ENCODE results near the gene PPIL1. TPM values are rescaled to one million over a fixed set of nuclear protein-coding genes. Genes with fewer than 3 reads are reported as not detected.

Gene PPIL1
- total and polyA plus RNA-seq, 4 donors, result 15.8 to 23.9 (median 20.3) TPM

- Histone ChIP-seq H3K9me3 (ENCODE audit: control insufficient read depth in 4 of 4, low read length in 3 of 4) (no peaks in the 10 kb centered on the region), H3K27ac (ENCODE audit: low read depth in 1 of 2, low read length in 2 of 2) (no peak overlapping the region), H3K9ac (ENCODE audit: low read depth in 1 of 2, low read length in 2 of 2) (no peak overlapping the region), H3K4me3 (ENCODE audit: low read depth in 1 of 3, low read length in 3 of 3) (no peak overlapping the region), H3K36me3 (ENCODE audit: control insufficient read depth in 4 of 4, insufficient read depth in 3 of 4, low read depth in 1 of 4, low read length in 3 of 4) (no peaks in the 10 kb centered on the region), H3K27me3 (ENCODE audit: control insufficient read depth in 4 of 4, insufficient read depth in 4 of 4, low read length in 3 of 4) (no peaks in the 10 kb centered on the region), H3K4me1 (ENCODE audit: control insufficient read depth in 4 of 4, insufficient read depth in 4 of 4, low read length in 3 of 4) (no peaks in the 10 kb centered on the region)
- TF ChIP-seq MAX (IDR thresholded peaks at IDR 0.05) (no peak), ATF3 (IDR thresholded peaks at IDR 0.05) (no peak), JUND (IDR thresholded peaks at IDR 0.05) (no peak)
- WGBS, result 82% methylated on average over 7 of the region's 7 CpGs
- DNase-seq (ENCODE audit: low spot score), result no peak
Observed at GRCh38 chr6:36815962-36816735, 58.5 kb downstream of the PPIL1 start.

- Histone ChIP-seq H3K36me3 (ENCODE audit: control insufficient read depth in 4 of 4, insufficient read depth in 3 of 4, low read depth in 1 of 4, low read length in 3 of 4) (no peaks in the 10 kb centered on the region), H3K9me3 (ENCODE audit: control insufficient read depth in 4 of 4, low read length in 3 of 4) (no peaks in the 10 kb centered on the region), H3K4me1 (ENCODE audit: control insufficient read depth in 4 of 4, insufficient read depth in 4 of 4, low read length in 3 of 4) (no peaks in the 10 kb centered on the region), H3K27ac (ENCODE audit: low read depth in 1 of 2, low read length in 2 of 2) (no peak overlapping the region), H3K9ac (ENCODE audit: low read depth in 1 of 2, low read length in 2 of 2) (no peak overlapping the region), H3K4me3 (ENCODE audit: low read depth in 1 of 3, low read length in 3 of 3) (no peak overlapping the region), H3K27me3 (ENCODE audit: control insufficient read depth in 4 of 4, insufficient read depth in 4 of 4, low read length in 3 of 4) (no peaks in the 10 kb centered on the region)
- TF ChIP-seq TAF1 (conservative IDR thresholded peaks at IDR 0.05) (no peak), HNF4A (conservative IDR thresholded peaks at IDR 0.05) (no peak)
- 89% methylated on average over 7 of the region's 7 CpGs for WGBS
- DNase-seq (ENCODE audit: low spot score), result no peak
Observed at GRCh38 chr6:36814249-36814648, 60.4 kb downstream of the PPIL1 start.

- no peaks in the 10 kb centered on the region for H3K9me3 ChIP-seq (ENCODE audit: control insufficient read depth in 4 of 4, low read length in 3 of 4)
- 91% methylated on average over 3 of the region's 3 CpGs for WGBS
- DNase-seq (ENCODE audit: low spot score), result no peak
Observed at GRCh38 chr6:36813526-36813925, 61.1 kb downstream of the PPIL1 start.

More at GRCh38 chr6:36813526-36813925, 61.1 kb downstream of the PPIL1 start:
- H3K4me3 ChIP-seq (ENCODE audit: low read depth in 1 of 3, low read length in 3 of 3), result no peak overlapping the region
- H3K4me1 ChIP-seq (ENCODE audit: control insufficient read depth in 4 of 4, insufficient read depth in 4 of 4, low read length in 3 of 4), result no peaks in the 10 kb centered on the region
- no peak overlapping the region for H3K9ac ChIP-seq (ENCODE audit: low read depth in 1 of 2, low read length in 2 of 2)
- H3K27ac ChIP-seq (ENCODE audit: low read depth in 1 of 2, low read length in 2 of 2), result no peak overlapping the region
- no peaks in the 10 kb centered on the region for H3K27me3 ChIP-seq (ENCODE audit: control insufficient read depth in 4 of 4, insufficient read depth in 4 of 4, low read length in 3 of 4)
- TF ChIP-seq GABPA (IDR thresholded peaks at IDR 0.05 in 1 of 2, conservative IDR thresholded peaks at IDR 0.05 in 1 of 2) (no peak), JUND (IDR thresholded peaks at IDR 0.05) (no peak), RAD21 (IDR thresholded peaks at IDR 0.05) (no peak), SP1 (IDR thresholded peaks at IDR 0.05) (no peak), ATF3 (IDR thresholded peaks at IDR 0.05) (no peak), NR2F2 (IDR thresholded peaks at IDR 0.05) (no peak), EGR1 (IDR thresholded peaks at IDR 0.05; ENCODE audit: low read depth in 2 of 2) (no peak), YY1 (IDR thresholded peaks at IDR 0.05) (no peak), HNF4G (IDR thresholded peaks at IDR 0.05) (no peak), ZBTB33 (IDR thresholded peaks at IDR 0.05) (no peak), TAF1 (conservative IDR thresholded peaks at IDR 0.05) (no peak), MAX (IDR thresholded peaks at IDR 0.05) (no peak), FOXA2 (IDR thresholded peaks at IDR 0.05) (no peak), RXRA (IDR thresholded peaks at IDR 0.05) (no peak), CTCF (IDR thresholded peaks at IDR 0.05; ENCODE audit: low read depth, low read length, missing input control) (no peak), FOXA1 (IDR thresholded peaks at IDR 0.05) (no peak)
- H3K36me3 ChIP-seq (ENCODE audit: control insufficient read depth in 4 of 4, insufficient read depth in 3 of 4, low read depth in 1 of 4, low read length in 3 of 4), result no peaks in the 10 kb centered on the region

Data from liver (tissue), 9 donors.